GM12872 (cell line): ENCODE results near the gene GRB14.

Experiments used
- TF ChIP-seq, protein P1 (sequence below): IDR thresholded peaks from 3 replicates; pipeline ENCODE4 v1.5.1; 2011; ENCODE audit warnings: low read depth, mild to moderate bottlenecking, low read length, moderate library complexity; ENCODE audit not compliant: insufficient read depth

GRB14 gene

DNA sequence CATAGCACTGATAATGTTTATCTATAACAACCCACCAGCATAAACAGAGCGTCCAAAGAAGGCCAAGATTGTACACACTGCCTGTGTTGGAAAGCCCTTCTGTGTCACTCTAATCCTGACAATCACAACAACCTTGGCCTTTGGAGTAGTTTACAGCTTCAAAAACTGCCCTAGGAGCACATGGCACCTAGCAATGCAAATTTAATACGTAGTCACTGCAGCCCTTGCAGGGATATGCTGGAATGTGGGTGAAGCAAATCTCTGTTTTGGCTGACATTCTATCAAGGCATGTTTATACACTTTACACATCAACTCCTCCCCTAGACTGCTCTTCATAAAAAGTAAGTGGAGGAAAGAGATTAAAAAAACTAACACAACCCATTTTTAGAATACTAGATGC is 66.8 kb downstream of the GRB14 start:
- TF ChIP-seq, protein P1, sequence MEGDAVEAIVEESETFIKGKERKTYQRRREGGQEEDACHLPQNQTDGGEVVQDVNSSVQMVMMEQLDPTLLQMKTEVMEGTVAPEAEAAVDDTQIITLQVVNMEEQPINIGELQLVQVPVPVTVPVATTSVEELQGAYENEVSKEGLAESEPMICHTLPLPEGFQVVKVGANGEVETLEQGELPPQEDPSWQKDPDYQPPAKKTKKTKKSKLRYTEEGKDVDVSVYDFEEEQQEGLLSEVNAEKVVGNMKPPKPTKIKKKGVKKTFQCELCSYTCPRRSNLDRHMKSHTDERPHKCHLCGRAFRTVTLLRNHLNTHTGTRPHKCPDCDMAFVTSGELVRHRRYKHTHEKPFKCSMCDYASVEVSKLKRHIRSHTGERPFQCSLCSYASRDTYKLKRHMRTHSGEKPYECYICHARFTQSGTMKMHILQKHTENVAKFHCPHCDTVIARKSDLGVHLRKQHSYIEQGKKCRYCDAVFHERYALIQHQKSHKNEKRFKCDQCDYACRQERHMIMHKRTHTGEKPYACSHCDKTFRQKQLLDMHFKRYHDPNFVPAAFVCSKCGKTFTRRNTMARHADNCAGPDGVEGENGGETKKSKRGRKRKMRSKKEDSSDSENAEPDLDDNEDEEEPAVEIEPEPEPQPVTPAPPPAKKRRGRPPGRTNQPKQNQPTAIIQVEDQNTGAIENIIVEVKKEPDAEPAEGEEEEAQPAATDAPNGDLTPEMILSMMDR = no peak

- TF ChIP-seq, protein P1 = no peak
Measured at GRCh38 chr2:164551519-164551918, 69.8 kb downstream of the GRB14 start.

GRCh38 chr2:164545484-164545883 is 75.8 kb downstream of the GRB14 start:
- TF ChIP-seq, protein P1 = no peak

DNA sequence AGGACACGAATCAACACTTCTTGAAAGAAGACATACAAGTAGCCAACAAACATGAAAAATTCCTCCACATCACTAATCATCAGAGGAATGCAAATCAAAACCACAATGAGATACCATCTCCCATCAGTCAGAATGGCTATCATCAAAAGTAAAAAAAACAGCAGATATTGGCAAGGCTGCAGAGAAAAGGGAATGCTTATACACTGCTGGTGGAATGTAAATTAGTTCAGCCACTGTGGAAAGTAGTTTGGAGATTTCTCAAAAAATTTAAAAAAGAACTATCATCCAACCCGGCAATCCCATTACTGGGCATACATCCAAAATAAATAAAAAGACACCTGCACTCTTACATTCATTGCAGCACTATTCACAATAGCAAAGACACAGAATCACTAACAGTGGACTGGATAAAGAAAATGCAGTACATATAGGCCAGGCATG is 78.7 kb downstream of the GRB14 start:
- TF ChIP-seq, protein P1 = no peak

DNA sequence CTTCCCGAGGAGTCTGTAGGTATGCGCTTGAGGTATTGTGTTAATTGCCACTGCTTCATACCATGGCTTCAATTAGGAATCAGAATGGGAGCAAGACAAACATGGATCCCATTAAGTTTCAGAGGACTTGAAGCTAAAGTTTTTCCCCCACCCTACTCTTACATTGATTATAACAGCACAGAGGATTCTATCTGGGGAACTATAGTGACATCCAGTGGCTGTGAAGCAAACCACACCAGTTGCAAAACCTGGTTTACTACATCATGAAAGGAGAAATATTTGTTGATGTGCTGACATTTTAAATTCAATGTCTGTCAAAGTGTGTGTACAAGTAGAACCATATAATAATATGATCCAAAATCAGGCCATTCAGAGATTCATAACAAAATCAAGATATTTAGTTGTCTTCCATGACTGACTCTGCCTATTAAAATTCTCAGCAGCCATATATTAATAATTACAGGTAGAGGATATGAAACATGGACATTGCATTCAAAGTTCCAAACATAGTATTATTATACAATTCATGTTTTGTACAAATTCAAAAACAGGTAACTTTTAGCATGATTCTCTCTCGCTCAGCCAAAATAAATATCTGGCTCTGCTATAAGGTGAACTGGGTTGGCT is 82.9 kb downstream of the GRB14 start:
- TF ChIP-seq, protein P1 = peak; percentile 56

DNA sequence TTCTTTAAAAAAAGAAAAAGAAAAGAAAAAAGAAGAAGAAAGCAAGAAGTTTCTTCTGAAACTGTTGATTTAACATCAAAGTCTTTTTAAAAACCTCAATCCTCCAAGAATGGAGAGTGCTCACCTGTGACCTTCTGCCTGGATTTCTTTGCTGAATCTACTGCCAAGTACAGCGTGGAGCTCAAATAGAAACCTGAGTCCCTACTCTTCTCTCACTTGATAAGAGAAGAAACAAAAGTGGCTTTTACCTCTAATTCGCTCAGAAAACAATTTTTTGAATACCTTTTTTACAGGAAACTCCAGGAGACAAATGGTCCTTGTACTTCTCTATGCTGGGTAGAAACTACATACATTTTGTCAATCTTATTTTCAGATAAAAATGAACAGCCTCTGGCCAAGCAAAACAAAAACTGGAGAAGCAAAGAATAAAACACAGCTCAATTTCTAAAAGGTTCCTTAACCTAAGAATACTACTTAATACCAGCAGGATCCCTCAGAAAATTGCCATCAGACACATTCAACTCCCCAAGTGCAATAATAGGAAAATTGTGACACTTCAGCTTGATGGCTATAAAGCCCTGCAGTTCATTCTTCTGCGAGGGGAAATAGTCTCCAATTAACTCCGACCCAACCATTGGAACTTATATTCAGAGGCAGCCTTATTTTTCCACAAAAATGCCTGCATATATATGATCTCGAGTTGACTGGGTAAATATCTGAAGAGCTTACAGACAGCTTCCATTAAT is 85.8 kb downstream of the GRB14 start:
- TF ChIP-seq, protein P1 = no peak

- TF ChIP-seq, protein P1 = no peak
Measured at GRCh38 chr2:164530464-164530863, 90.8 kb downstream of the GRB14 start.
